ENCODE measurements around the gene RHOF. TPM values are rescaled to one million over a fixed set of nuclear protein-coding genes. Genes with fewer than 3 reads are reported as not detected.
A peak's percentile ranks its signal among the peaks of the same experiment; 100 is the strongest.

The RHOF gene
- total RNA-seq, 1 donor from 2014 or later = 31.9 TPM

DNA sequence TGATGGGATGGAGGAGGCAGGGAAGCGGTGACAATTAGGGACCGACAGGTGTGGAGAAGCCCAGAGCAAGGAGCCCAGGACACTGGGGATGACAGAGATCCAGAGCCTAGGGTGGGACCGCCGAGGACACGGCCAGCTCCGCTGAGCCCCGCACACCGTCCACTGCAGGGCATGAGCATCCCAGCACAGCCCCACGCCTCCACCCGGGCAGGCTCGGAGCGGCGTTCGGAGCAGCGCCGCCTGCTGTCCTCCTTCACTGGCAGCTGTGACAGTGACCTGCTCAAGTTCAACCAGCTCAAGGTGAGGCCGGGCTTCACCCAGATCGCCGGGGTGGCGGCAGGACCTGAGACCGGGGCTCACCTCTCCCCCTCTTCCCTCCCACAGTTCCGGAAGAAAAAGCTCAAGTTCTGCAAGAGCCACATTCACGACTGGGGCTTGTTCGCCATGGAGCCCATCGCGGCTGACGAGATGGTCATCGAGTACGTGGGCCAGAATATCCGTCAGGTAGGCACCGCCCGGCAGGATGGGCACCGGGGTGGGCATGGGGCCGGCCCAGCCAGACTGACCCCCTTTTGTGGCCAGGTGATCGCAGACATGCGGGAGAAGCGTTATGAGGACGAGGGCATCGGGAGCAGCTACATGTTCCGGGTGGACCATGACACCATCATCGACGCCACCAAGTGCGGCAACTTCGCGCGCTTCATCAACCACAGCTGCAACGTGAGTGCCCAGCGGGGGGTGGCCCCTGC lies 34.0 kb upstream of the RHOF start:
- H3K27me3 Mint-ChIP-seq (ENCODE audit: low read depth, unreplicated experiment) = no peaks in the 10 kb centered on the region
- no peak for FAIRE-seq
- H2AFZ ChIP-seq (ENCODE audit: low read depth, low read length) = no peak overlapping the region
- no peaks in the 10 kb centered on the region for H3K79me2 ChIP-seq (ENCODE audit: insufficient read depth, low read length)
- peaks cover 22% of the 10 kb centered on the region for H3K36me3 Mint-ChIP-seq (ENCODE audit: low read depth, unreplicated experiment)
- peaks cover 35% of the 10 kb centered on the region for H4K20me1 ChIP-seq (ENCODE audit: insufficient read depth, low read length)
- H3K27ac ChIP-seq (ENCODE audit: low read depth, low read length) = no peak overlapping the region
- H3K9me3 Mint-ChIP-seq (ENCODE audit: unreplicated experiment) = no peaks in the 10 kb centered on the region
- H3K4me1 ChIP-seq (ENCODE audit: insufficient read depth, low read length) = no peaks in the 10 kb centered on the region
- no peak overlapping the region for H3K9ac ChIP-seq (ENCODE audit: low read length)
- no peaks in the 10 kb centered on the region for H3K4me1 Mint-ChIP-seq (ENCODE audit: low read depth, unreplicated experiment)
- H3K36me3 ChIP-seq (ENCODE audit: insufficient read depth, low read length) = peaks cover 42% of the 10 kb centered on the region
- DNase-seq (ENCODE audit: low read depth) = no peak
- H3K27me3 ChIP-seq (ENCODE audit: insufficient read depth, low read length) = no peaks in the 10 kb centered on the region
- H3K9me3 ChIP-seq (ENCODE audit: insufficient read depth, low read depth, low read length) = no peaks in the 10 kb centered on the region
- H3K4me3 ChIP-seq (ENCODE audit: insufficient read depth, low read depth, low read length) = no peak overlapping the region
- no peak overlapping the region for H3K4me3 Mint-ChIP-seq (ENCODE audit: unreplicated experiment)
- H3K4me2 ChIP-seq (ENCODE audit: low read length) = no peak overlapping the region
- TF ChIP-seq EZH2 (IDR thresholded peaks at IDR 0.05; ENCODE audit: insufficient read depth, low read length) = no peak
- TF ChIP-seq, protein P1, sequence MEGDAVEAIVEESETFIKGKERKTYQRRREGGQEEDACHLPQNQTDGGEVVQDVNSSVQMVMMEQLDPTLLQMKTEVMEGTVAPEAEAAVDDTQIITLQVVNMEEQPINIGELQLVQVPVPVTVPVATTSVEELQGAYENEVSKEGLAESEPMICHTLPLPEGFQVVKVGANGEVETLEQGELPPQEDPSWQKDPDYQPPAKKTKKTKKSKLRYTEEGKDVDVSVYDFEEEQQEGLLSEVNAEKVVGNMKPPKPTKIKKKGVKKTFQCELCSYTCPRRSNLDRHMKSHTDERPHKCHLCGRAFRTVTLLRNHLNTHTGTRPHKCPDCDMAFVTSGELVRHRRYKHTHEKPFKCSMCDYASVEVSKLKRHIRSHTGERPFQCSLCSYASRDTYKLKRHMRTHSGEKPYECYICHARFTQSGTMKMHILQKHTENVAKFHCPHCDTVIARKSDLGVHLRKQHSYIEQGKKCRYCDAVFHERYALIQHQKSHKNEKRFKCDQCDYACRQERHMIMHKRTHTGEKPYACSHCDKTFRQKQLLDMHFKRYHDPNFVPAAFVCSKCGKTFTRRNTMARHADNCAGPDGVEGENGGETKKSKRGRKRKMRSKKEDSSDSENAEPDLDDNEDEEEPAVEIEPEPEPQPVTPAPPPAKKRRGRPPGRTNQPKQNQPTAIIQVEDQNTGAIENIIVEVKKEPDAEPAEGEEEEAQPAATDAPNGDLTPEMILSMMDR (IDR thresholded peaks at IDR 0.05; ENCODE audit: insufficient read depth, low read depth, low read length) = no peak
- H3K27ac Mint-ChIP-seq (ENCODE audit: unreplicated experiment) = peak overlapping the region; percentile 34

DNA sequence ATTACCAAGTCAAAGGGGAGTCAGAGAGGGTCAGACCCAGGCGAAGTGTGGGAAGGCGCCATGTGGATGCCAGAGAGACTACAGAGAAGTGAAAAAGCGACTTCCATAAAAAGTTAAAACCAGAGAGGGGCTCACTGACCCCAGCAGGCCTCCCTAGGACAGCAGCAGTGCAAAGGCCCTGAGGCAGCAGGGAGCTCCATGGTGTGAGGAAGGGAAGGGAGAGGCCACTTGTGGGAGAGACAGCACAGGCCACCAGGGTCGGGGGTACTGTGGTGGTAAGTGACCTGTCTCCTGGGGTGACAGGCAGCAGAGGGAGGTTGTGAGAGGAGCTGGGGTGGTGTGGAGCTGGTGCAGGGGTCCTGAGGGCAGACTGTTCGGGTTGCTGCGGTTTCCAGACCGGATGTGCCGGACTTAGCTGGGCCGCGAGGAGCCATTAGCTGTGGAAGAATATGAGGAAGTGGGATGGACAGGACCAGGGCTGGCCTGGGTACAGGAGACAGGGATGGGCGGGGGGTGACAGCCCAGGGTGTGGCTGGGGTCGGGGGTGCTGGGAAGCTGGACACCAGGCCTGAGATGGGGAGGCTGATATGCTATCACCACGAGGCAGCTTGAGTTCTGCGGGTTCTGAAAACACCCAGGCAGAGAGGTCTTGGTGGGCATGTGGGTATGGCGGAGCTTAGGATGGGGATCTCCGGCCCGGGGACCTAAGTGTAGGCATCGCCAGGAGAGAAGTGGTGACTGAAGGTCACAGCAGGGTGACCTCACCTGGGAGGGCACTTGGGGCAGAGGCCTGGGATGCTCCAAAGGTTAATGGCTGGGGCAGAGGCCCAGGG lies 33.0 kb upstream of the RHOF start:
- TF ChIP-seq, protein P1 (IDR thresholded peaks at IDR 0.05; ENCODE audit: insufficient read depth, low read depth, low read length) = no peak
- Histone ChIP-seq H3K4me3 (ENCODE audit: insufficient read depth, low read depth, low read length) (no peak overlapping the region), H3K4me1 (ENCODE audit: insufficient read depth, low read length) (no peaks in the 10 kb centered on the region), H3K36me3 (ENCODE audit: insufficient read depth, low read length) (peaks cover 41% of the 10 kb centered on the region), H3K27ac (ENCODE audit: low read depth, low read length) (no peak overlapping the region), H3K9me3 (ENCODE audit: insufficient read depth, low read depth, low read length) (no peaks in the 10 kb centered on the region), H2AFZ (ENCODE audit: low read depth, low read length) (no peak overlapping the region), H3K9ac (ENCODE audit: low read length) (no peak overlapping the region), H3K79me2 (ENCODE audit: insufficient read depth, low read length) (no peaks in the 10 kb centered on the region), H4K20me1 (ENCODE audit: insufficient read depth, low read length) (peaks cover 40% of the 10 kb centered on the region), H3K4me2 (ENCODE audit: low read length) (no peak overlapping the region), H3K27me3 (ENCODE audit: insufficient read depth, low read length) (no peaks in the 10 kb centered on the region)
- no peak overlapping the region for H3K4me3 Mint-ChIP-seq (ENCODE audit: unreplicated experiment)
- H3K4me1 Mint-ChIP-seq (ENCODE audit: low read depth, unreplicated experiment) = no peaks in the 10 kb centered on the region
- peaks cover 14% of the 10 kb centered on the region for H3K36me3 Mint-ChIP-seq (ENCODE audit: low read depth, unreplicated experiment)
- H3K27ac Mint-ChIP-seq (ENCODE audit: unreplicated experiment) = peak overlapping the region; percentile 64
- FAIRE-seq (no peak), DNase-seq (ENCODE audit: low read depth) (no peak)
- no peaks in the 10 kb centered on the region for H3K9me3 Mint-ChIP-seq (ENCODE audit: unreplicated experiment)
- no peaks in the 10 kb centered on the region for H3K27me3 Mint-ChIP-seq (ENCODE audit: low read depth, unreplicated experiment)

All from astrocyte (in vitro differentiated cells and primary cell).